Cerebellar cortex (tissue), 1 donor: ENCODE data around the gene PDE4C.
"Not testable (repeated sequence)": the region's sequence is repeated elsewhere in the genome, so short reads cannot be mapped to it uniquely, and the experiment has no call there.

Experiments used
- DNase-seq: peaks from one replicate; pipeline ENCODE4 v3.0.0-alpha.2; 2015; ENCODE audit warnings: low spot score

Gene PDE4C

GRCh38 chr19:18223860-18224524 lies 2.2 kb downstream of the PDE4C start:
- peak; percentile 80 for DNase-seq

- no peak for DNase-seq
Measured at GRCh38 chr19:18221815-18222725, 4.2 kb downstream of the PDE4C start.

DNA sequence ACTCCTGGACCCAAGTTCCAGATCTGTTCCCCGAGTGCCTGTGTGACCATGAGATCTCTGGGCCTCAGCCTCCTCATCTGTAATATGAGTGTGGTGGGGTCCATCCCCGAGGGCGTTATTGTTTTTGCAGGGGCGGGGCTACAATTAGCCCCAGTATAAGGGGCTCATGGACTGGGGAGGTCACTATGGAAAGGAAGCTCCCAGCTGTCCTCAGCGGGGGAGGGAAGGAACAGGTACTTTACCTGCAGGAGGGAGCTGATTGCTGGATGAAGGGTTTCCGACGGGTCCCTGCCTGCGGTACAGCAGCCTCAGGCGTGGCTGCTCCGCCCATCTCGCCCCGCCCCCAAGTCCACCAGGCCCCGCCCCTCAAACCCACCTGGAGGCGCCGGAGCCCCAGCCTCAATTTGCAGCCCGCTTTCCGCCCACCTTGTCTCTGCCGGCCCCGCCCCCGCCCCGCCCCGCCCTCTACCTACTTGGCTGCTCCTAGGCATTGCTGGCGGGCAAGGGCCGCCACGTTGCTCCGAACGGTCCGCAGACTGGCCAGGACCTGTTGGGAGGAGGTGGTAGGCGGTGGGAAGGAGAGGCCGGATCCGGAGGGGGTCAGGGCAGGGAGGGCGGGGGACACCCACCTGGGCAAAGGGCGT lies 5.5 kb downstream of the PDE4C start:
- DNase-seq = no peak

- no peak for DNase-seq
Measured at GRCh38 chr19:18219911-18220631, 6.2 kb downstream of the PDE4C start.

DNA sequence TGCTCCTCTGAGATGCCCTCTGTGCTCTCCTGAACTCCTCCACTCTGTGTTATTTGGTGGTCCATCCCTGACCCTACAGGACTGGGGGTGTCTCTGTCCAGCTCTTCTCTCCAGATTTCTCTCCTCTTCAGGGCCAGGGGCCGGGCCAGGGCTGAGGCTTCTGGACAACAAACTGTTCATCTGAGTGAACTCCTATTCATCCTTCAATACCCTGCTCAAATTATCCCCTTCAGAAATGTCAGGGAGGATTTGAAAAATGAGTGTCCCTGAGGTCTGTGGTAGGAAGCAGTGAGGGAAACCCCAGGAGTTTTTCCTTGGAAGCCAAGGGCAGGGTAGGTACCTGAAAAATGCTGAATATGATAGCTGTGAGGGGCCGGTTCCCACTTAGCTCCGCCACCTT lies 7.6 kb downstream of the PDE4C start:
- no peak for DNase-seq

DNA sequence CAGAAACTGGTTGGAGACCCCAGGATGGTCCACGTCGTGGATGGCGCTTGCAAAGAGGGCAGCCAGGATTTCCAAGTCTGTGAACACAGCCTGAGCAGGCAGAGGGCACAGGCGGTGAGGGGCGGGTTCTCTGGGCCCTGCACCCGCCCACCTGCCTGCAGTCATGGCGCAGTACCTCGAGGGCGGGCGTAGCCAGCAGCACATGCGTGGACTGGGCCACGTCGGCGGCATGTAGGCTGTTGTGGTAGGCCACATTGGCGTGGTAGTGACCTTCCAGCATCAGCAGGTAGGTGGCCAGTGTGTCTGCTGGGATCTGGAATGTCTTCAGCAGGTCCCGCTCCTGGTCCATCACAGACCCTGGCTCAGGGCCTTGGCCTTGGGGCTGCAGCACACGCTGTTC lies 8.1 kb downstream of the PDE4C start:
- no peak for DNase-seq

DNA sequence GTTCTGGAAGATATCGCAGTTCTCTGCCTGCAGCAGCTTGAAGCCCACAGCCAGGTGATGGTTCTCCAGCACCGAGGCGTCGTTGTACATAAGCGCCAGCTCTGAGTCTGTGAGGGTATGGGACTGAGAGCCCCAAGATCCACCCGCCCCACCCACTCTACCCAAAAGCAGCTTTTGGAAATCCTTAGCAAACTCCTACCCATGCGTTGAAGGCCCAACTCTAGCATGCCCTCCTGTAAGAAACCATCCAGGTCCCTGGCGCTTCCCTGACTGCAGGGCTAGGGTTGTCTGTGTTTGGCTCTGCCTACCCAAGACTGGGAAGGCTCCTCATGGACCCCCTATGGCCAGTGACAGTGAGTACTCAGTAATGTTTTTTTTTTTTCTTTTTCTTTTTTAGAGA lies 9.4 kb downstream of the PDE4C start:
- no peak for DNase-seq

- DNase-seq = no peak
Measured at GRCh38 chr19:18214779-18215433, 11.3 kb downstream of the PDE4C start.

GRCh38 chr19:18211683-18212082 lies 14.6 kb downstream of the PDE4C start:
- no peak for DNase-seq

GRCh38 chr19:18209912-18210311 lies 16.3 kb downstream of the PDE4C start:
- DNase-seq = not testable (repeated sequence)

- DNase-seq = peak; percentile 30
Measured at GRCh38 chr19:18208098-18208951, 17.9 kb downstream of the PDE4C start.

GRCh38 chr19:18206018-18206417 lies 20.2 kb downstream of the PDE4C start:
- no peak for DNase-seq

DNA sequence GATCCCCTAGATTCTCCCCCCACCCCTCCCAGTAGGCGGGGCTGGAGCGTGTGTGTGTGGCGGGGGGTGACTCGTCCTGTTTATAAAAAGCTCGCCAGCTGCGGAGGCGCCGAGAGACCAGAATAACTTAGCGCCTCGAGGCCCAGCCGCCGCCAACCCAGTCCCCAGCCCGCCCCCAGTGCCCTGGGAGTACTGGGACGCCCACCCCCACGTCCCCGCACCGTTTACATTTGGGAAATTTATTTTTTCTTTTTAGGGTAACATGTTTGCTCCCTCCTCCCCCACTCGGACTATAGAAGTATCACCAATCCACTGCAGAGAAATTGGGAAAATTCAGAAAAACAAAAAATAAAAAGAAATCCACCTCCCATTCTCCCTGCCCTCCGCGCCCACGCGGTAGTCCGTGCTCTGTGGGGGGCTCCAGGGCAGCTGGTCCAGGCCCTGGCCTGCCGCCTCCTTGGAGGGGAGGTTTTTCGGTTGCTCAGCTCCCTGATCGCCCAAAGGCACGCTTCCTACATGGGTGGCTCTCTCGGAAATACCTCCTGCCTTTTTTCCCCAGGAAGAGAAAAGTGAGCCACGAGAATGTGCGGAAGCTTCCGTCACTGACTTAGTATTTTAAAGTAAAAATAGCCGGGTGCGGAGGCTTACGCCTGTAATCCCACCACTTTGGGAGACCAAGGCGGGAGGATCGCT lies 20.9 kb downstream of the PDE4C start:
- peak; percentile 56 for DNase-seq

- peak; percentile 61 for DNase-seq
Measured at GRCh38 chr19:18204394-18205199, 21.6 kb downstream of the PDE4C start.

- peak; percentile 100 for DNase-seq
Measured at GRCh38 chr19:18203863-18204393, 22.3 kb downstream of the PDE4C start, which contains the start of gene RAB3A. Gene RAB3A (minus strand): TSS chr19:18204042. CDS start chr19:18202740, 1,302 bp downstream.

- DNase-seq = peak; percentile 55
Measured at GRCh38 chr19:18203408-18203862, 22.8 kb downstream of the PDE4C start.

GRCh38 chr19:18202778-18203407 lies 23.3 kb downstream of the PDE4C start:
- DNase-seq = no peak

GRCh38 chr19:18202397-18202777 lies 23.9 kb downstream of the PDE4C start:
- DNase-seq = no peak
